ENCODE measurements around the gene IPO9.

Gene IPO9

DNA sequence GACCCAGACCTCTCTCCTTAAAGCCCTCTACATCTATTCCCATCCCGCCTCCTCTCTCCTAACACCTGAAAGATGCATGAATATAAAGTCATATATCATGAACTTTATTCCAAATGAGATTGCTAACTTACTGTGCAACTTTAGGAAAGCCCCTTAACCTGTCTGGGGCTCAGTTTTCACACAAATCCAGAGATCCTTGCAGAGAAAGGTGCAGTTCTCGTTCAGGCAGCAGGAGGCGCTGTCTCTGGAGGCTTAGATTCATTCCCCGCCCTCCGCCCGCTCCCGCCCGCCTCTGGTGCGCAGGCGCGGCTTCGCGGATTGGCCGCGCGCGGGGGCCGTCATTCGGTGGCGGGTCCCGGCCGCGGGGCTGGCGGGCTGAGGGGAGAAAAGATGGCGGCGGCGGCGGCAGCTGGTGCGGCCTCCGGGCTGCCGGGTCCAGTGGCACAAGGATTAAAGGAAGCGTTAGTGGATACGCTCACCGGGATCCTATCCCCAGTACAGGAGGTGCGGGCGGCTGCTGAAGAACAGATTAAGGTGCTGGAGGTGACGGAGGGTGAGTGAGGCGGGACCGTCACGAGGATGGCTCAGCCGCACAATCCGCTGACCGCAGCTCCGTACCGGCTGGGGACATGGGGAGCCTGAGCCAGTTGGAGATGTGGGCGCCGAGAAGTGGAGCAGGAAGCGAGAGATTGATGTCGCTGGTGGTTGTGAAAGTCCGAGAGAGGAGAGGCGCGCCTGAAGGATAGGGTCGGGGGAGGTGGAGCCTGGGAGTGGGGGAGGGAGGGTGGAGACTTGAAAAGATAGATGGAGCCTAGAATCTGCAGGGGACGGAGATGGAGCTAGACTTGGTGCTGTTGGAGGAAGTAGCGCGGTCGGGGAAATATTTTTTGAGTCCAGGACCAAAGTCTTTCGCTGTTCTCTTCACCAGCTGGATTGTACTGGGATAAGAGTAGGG, at the start of gene IPO9:
Gene IPO9, plus strand, starts transcription at position 338 of the 955 bp plus-strand sequence. Its CDS starts 53 bp downstream, at position 391.
- DNase-seq = peak; percentile 87 to 100

DNA sequence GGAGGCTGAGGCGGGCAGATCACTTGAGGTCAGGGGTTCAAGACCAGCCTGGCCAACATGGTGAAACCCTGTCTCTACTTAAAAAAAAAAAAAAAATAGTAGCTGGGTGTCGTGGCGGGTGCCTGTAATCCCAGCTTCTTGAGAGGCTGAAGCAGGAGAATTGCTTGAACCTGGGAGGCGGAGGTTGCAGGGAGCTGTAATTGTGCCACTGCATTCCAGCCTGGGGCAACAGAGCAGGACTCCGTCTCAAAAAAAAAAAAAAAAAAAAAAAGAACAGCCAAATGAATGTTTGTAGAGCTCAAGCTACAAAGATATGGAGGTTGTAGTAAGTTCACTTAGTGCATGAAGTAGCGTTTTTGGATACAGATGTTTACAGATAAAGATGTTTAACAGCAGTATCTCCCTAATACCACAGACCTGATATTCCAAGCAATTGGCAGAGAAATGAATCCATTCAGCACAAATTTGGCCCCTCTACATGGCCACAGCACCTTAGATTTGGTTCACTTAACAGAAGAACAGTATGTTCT, 49.5 kb upstream of the IPO9 start:
- DNase-seq = no peak

- DNase-seq = no peak
These were observed 48.0 kb upstream of the IPO9 start for GRCh38 chr1:201780952-201781351.

GRCh38 chr1:201781437-201781836, 47.5 kb upstream of the IPO9 start:
- no peak for DNase-seq

GRCh38 chr1:201782353-201782752, 46.6 kb upstream of the IPO9 start:
- DNase-seq = no peak

- DNase-seq = no peak
These were observed 45.9 kb upstream of the IPO9 start for GRCh38 chr1:201783058-201783457.

DNA sequence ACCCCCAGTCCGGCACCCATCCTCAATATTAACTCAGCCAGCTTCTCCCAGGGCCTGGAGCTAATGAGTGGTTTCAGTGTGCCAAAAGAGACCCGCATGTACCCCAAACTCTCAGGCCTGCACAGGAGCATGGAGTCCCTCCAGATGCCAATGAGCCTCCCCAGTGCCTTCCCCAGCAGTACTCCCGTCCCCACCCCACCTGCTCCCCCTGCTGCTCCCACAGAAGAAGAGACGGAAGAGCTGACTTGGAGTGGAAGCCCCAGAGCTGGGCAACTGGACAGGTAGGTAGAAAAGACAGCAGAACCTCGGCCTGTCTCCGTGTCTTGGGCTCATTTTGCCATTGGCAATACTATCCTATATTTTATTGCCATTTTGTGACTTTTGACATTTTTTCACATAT, 45.4 kb upstream of the IPO9 start:
- DNase-seq = no peak

- DNase-seq = no peak
These were observed 43.7 kb upstream of the IPO9 start for GRCh38 chr1:201785291-201785690.

- DNase-seq = no peak
These were observed 42.1 kb upstream of the IPO9 start for GRCh38 chr1:201786824-201787223.

DNA sequence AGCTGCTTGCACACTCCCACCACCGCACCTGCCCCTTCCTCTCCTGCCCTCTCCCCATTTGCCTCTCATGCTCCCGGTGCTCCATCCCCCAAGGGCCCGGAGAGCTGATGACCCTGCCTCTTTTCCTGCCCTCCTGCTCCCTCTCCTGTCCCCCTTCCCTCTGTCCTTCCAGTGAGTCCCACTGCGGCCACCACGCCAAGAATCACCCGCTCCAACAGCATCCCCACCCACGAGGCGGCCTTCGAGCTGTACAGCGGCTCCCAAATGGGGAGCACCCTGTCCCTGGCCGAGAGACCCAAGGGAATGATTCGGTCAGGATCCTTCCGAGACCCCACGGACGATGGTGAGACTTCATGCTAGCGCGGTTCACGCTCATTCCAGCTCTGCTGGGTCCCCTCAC, 40.7 kb upstream of the IPO9 start:
- no peak for DNase-seq

DNA sequence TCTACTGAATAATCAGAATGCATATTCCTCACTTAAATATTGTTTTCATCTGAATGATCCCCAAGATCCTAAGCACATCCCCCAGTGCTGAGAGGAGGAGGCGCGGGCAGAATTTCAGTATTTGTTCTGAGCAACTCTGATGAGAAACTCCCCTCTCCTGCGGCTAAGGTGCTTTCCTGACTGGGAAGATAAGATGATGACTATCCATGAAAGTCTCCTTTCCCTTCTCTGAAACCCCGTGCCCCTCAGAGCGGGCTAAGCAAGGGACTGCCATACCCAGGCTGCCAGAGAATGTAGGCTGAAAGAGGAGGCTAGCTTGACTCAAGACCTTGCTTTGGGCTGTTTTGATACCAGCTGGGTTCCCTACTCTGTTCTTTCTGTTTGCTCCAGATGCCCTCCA, 39.7 kb upstream of the IPO9 start:
- no peak for DNase-seq

DNA sequence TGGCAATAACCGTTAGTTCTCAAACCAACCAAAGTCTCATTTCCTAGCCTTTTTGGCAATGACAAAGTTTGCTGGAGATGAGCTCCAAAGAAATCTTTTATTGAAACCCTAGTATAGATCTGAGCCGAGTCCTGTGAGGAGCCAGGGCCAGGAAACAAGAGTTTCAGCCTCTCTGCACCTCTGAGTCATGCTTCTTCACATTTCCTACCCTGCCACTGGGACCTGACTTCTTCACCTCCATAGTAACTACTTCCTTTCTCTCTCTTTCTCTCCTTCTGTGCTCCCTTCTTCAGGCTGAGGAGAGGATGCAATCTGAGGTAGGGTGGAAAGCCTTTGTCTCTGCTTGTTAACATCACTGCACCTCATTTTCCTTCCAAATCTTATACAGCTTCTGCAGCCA, 38.7 kb upstream of the IPO9 start:
- DNase-seq = no peak

DNA sequence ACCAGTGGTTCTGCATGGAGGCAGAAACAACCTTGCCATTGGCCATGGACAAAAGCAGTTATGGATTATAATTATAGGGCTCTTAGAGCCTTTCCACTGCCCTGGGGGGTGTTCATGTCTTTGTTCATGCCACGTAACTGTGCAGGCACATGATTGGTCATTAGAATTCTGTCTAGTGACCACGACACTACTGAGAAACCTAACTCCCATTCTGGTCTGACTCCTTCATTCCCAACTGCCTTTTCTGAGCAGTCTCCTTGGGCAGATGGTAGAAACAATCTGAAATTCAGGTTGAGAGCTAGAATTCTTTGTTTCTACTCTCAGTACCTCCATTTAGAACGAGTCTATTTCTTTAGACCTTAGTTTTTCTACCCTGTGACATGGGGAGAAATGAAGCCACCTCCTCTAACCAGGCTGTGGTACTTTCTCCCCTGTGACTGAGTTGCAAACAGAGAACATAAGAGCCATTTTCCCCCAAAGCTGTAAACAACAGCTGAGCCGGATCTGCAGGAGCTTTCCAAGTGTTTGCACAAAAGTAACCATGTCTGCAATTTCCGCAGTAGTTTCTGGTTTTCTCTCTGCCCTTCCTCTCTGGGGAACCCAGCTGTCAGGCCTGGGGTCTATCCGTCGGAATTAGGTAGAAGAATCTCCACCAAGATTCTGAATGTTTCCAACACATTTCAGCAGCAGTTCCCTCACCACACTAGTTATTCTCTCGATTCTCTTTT, 37.7 kb upstream of the IPO9 start:
- peak in 1 of 2 donors; percentile 15 for DNase-seq

GRCh38 chr1:201791779-201792173, 37.2 kb upstream of the IPO9 start:
- peak; percentile 14 to 37 for DNase-seq

DNA sequence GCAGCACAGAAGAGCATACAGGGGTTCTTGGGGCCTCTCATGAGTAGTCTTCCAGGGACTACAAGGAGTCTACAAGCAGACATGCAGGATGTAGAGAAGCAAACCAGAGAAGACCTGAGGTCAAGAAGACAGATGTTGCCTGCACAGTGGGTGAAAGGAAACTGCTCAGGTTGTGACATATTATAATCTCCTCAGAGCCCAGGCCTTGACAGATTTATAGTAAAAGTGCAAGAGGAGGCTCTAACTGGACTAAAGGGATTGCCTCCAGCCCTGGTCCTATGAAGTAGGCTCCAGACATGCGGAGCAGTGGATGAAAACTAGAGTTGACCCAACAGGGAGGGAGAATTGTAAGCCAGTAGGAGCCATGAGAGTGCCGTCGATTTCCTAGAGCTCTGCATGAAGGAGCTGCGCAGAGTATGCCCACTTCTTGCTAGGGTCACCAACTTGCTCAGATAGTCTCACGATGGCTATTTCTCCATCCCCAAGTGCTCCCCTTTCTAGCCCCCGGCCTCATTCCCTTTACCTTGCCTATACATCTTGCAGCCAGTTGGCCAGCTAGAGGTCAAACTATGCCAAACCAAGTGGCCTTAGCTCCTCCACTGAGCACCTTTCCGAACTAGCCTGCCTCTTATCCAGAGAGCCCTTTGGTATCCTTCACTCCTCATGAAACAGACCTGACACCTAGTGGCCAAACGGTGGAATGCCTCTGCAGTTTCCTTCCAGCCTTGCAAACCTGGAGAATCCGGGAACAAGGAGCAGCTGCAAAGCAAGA, 36.2 kb upstream of the IPO9 start:
- peak; percentile 66 to 93 for DNase-seq

DNA sequence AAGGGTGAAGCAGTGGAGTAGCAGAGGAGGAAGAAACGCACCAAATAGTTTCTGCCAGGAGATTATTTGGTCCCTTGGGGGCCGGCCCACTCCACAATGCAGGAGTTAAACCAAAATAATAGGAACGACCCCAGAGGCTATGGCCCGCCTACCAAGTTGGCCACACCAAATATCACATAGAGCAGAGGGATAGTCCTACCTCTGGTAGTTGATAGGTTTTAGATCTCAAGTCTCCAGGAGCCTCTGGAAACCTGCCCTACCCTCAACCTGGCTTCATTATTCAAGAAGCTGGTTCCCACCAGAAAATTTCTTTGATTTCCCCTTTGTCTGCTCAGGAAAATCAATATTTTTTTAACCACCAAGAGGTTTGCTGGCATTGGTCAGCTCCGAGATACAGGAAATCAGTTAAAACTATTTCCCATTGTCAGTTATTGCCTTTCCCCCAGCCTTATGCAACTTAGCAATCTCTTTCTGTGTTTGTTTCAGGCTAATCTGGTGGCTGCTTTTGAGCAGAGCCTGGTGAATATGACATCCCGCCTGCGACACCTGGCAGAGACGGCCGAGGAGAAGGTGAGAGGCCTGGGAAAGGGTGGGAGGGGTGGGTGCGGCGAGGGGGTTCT, 35.5 kb upstream of the IPO9 start:
- DNase-seq = no peak

- DNase-seq = peak; percentile 22 to 59
These were observed 33.9 kb upstream of the IPO9 start for GRCh38 chr1:201795066-201795465.

DNA sequence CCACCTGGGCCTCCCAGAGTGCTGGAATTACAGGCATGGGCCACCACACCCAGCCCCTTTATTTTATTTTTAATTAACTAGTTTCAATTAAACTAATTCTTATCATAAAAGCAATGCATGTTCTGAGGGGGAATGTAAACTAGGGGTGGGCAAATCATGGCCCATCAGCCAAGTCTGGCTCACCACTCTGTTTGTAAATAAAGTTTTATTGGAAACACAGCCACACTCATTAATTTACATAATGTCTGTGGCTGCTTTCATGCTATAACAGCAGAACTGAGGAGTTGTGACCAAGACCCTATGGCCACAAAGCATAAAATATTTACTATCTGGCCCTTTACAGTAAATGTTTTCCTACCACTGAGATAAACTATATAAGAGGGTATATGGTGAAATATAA, 28.7 kb upstream of the IPO9 start:
- DNase-seq = no peak

GRCh38 chr1:201806801-201807200, 22.2 kb upstream of the IPO9 start:
- no peak for DNase-seq

- no peak for DNase-seq
These were observed 20.9 kb upstream of the IPO9 start for GRCh38 chr1:201807958-201808632.

GRCh38 chr1:201808633-201808990, 20.3 kb upstream of the IPO9 start:
- DNase-seq = no peak

- DNase-seq = no peak
These were observed 19.1 kb upstream of the IPO9 start for GRCh38 chr1:201809876-201810275.

Data from inflammatory macrophage treated with lipopolysaccharide for 1 hour (primary cell).